GM18870 (cell line): ENCODE results near the gene ABHD16A.

Experiments
- ATAC-seq: cut with Tn5 transposase; IDR thresholded peaks from one replicate; pipeline ENCODE4 v1.9.1; 2021; ENCODE audit warnings: moderate library complexity; ENCODE audit not compliant: unreplicated experiment

Gene ABHD16A

GRCh38 chr6:31663126-31663960 is 39.8 kb downstream of the ABHD16A start:
- no peak for ATAC-seq

GRCh38 chr6:31662124-31662723 is 40.9 kb downstream of the ABHD16A start:
- ATAC-seq = no peak

GRCh38 chr6:31661262-31662123 is 41.6 kb downstream of the ABHD16A start:
- no peak for ATAC-seq

- no peak for ATAC-seq
These were observed 42.5 kb downstream of the ABHD16A start, which contains the start of gene C6orf47 for GRCh38 chr6:31660381-31661261. Gene C6orf47, minus strand, starts transcription at chr6:31660778. Its CDS starts 831 bp downstream, at chr6:31659947.

GRCh38 chr6:31659649-31660380 is 43.3 kb downstream of the ABHD16A start:
- ATAC-seq = no peak

GRCh38 chr6:31658983-31659648 is 44.0 kb downstream of the ABHD16A start:
- no peak for ATAC-seq

GRCh38 chr6:31658158-31658688 is 44.9 kb downstream of the ABHD16A start:
- no peak for ATAC-seq

DNA sequence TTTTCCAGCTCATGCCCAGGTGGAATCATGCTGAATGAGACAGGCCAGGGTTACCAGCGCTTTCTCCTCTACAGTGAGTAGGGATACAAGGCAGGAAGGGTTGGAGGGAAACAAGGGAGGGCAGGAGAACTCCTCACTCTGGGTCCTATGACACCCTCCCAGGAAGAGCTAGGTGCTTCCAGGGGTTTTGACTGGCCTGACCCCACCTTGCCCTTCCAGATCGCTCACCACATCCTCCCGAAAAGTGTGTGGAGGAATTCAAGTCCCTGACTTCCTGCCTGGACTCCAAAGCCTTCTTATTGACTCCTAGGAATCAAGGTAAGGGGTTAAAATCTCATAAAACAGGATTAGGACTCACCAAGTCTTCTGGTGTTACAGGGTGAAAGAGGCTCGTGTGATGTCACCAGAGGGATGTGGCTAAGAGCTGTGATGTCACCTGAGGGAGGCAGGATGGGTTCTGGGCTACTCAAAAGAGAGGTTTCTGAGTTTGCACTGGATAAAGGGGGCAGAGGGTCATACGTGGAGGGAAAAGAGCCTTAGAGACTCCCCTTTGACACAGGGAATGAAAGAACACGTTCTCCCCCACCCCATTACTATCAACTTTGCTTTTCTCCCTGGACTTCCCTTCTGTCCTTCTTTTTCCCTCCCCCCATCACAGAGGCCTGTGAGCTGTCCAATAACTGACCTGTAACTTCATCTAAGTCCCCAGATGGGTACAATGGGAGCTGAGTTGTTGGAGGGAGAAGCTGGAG is 45.5 kb downstream of the ABHD16A start:
- no peak for ATAC-seq

- no peak for ATAC-seq
These were observed 47.5 kb downstream of the ABHD16A start, which contains the start of gene APOM for GRCh38 chr6:31655349-31656237. Gene APOM, plus strand, starts transcription at chr6:31655894. Its CDS starts 73 bp downstream, at chr6:31655967.

DNA sequence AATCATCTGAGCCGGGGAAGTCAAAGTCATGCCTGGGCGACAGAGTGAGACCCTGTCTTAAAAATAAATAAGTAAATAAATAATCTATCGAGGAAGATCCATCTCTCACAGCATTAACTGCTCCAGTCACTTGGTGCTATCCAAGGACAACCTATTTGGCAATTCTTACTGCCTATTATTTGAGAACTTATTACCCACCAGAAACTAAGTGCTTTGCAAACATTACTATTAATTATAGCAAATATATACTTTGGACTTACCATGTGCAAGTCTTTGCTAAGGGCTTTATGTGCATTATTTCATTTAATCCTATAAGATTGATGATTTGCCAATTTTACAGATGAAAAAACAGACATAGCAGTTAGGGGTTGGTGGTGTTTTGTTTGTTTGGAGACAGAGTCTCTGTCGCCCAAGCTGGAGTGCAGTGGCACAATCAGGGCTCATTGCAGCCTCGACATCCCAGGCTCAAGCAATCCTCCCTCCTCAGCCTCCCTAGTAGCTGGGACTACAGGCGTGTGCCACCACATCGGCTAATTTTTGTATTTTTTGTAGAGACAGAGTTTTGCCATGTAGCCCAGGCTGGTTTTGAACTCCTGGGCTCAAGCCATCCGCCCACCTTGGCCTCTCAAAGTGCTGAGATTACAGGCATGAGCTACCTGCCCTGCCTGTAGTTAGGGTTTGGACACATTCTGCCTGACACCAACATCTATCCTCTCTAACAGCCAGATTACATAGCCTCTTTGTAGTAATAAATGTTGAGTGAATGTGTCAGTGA is 48.4 kb downstream of the ABHD16A start:
- no peak for ATAC-seq

DNA sequence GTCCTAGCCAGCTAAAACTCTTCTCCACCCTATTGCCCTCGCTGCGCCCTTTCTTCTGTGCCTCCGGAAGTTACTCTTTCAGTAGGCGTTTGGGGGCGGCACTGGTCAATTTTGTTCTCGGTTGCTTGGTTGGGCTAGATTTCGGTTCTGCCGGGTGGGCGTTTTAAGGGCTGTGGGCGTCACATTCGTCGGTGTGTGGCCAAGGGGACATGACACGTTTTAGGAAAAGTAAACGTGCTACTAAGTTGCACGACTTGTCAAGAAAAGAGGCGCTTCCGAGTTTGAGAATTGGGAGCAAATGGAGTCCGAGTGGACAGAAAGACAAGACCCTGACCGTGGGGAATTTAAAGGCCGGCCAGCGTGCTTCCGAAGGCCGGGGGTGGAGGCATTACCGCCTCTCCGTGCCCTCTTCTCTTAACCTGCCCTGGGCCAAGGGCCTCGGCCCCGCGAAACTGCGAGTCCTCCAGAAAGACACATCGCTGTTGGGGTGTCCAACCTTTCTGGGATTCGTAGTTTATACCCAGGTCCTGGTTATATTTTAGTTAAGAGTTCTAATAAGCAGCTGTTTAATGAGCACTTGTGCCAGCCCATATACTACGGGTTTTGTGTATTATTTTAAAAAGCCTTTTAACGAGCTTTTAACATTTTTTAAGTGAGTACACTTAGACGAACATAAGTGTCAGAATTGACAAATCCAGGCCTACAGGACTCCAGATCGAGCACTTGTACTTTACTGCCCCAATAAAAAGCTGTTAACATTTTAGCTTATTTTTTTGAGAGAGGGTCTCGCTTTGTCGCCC is 50.0 kb downstream of the ABHD16A start:
- peak; percentile 45 for ATAC-seq

GRCh38 chr6:31651602-31652191 is 51.4 kb downstream of the ABHD16A start:
- peak; percentile 32 for ATAC-seq

DNA sequence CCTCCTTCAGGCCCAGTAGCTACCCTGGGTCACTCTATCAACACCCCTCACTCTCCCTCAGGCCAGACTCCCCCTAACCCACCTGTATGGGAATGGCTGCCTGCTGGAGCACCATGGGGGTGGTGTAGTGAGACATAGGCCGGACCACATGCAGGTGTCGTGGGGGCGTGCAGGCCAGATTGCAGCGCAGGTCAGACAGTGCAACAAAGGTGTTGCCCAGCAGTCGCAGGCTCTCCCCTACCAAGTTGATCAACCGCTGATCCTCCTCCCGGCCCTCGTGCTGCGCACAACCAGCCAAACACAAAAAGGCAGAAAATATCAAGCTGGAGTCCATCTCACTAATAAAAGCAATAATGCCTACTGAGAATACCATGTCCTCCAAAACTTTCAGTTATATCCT is 57.8 kb downstream of the ABHD16A start:
- ATAC-seq = no peak

DNA sequence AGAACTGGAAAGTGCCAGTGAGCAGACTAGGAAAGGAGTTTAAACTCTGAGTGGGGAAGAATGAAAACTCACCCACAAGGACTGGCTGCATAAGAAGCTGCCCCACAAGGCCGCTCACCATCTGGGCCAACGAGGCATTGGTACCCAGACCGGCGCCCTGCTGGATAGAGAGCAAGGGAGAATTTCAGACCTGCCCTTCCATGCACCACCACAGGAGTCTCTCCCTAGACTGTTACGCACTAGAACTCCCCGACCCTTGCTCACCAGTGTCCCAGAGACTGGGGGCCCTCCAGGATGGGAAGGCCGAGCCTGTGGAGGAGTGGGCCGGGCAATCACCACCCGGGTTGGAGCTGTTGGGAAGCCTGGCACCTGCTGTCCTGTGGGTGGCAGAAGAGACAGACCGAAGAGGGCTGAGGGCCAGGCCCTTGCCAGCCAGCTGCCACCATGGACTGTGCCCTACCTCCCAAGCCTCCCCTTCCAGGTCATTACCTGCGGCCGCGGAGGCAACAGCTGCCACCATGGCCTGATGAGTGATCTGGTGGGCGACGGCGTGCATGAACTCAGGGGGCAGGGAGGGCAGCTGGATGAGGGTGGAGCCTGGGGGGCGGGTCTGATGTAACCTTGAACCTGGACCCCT is 59.2 kb downstream of the ABHD16A start:
- no peak for ATAC-seq
